ENCODE results near the gene ST3GAL3. TPM values are rescaled to one million over a fixed set of nuclear protein-coding genes. Genes with fewer than 3 reads are reported as not detected.

Gene ST3GAL3
- total and polyA plus RNA-seq, 2 of the 13 experiments (the other 11 are each of a cell fraction or from before 2014, with no cell fraction given), result 5.1 to 8.1 TPM

DNA sequence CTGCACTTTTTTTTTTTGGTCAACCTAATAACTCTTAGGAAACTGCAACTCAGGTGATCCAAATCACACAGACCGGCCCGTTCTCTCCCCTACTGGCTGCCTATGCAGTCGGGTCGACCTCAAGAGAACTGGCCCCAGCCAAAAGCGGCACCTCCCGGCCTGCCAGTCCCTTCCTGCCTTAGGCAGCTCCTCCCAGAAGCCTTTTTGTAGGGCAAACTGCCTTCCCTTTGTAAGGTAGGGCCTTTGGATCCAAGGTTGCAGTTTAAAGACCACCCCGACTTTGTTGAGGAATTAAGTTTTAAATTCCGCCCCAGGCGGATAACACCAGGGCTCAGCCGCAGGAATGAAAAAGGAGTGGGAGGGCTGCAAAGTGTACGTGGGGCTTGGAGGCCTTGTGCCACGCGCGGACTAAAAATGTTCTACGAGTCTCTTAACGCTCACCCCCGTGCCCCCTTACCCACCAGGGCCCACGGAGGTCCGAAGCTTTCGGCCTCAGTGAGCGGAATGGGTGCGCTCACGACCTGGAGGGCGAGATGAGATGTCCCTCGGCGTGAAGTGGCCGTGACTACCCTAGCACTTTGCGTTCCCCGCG is 642 bp upstream of the ST3GAL3 start (continued):
- TF ChIP-seq MED8 (CRISPR knock-in tag; IDR thresholded peaks at IDR 0.05; ENCODE audit: insufficient replicate concordance) (peak; percentile 31), CHCHD3 (CRISPR knock-in tag; IDR thresholded peaks at IDR 0.05) (peak; percentile 93; the same call in 1 of the 2 replicates), TFE3 (CRISPR knock-in tag; IDR thresholded peaks at IDR 0.05) (no peak), ZNF83 (CRISPR knock-in tag; IDR thresholded peaks at IDR 0.05; ENCODE audit: borderline replicate concordance) (no peak), RORA (CRISPR knock-in tag; IDR thresholded peaks at IDR 0.05) (no peak), ZNF746 (CRISPR knock-in tag; IDR thresholded peaks at IDR 0.05) (no peak), ZNF629 (CRISPR knock-in tag; conservative IDR thresholded peaks at IDR 0.05) (peak; percentile 55), ZNF614 (CRISPR knock-in tag; IDR thresholded peaks at IDR 0.05; ENCODE audit: borderline replicate concordance) (no peak), TEAD3 (CRISPR knock-in tag; optimal IDR thresholded peaks at IDR 0.05; ENCODE audit: borderline replicate concordance) (no peak), IRX3 (CRISPR knock-in tag; IDR thresholded peaks at IDR 0.05; ENCODE audit: borderline replicate concordance, low read depth) (peak; percentile 77; the same call in 1 of the 2 replicates), KLF11 (CRISPR knock-in tag; IDR thresholded peaks at IDR 0.05) (no peak)
- TF ChIP-seq, protein P1, sequence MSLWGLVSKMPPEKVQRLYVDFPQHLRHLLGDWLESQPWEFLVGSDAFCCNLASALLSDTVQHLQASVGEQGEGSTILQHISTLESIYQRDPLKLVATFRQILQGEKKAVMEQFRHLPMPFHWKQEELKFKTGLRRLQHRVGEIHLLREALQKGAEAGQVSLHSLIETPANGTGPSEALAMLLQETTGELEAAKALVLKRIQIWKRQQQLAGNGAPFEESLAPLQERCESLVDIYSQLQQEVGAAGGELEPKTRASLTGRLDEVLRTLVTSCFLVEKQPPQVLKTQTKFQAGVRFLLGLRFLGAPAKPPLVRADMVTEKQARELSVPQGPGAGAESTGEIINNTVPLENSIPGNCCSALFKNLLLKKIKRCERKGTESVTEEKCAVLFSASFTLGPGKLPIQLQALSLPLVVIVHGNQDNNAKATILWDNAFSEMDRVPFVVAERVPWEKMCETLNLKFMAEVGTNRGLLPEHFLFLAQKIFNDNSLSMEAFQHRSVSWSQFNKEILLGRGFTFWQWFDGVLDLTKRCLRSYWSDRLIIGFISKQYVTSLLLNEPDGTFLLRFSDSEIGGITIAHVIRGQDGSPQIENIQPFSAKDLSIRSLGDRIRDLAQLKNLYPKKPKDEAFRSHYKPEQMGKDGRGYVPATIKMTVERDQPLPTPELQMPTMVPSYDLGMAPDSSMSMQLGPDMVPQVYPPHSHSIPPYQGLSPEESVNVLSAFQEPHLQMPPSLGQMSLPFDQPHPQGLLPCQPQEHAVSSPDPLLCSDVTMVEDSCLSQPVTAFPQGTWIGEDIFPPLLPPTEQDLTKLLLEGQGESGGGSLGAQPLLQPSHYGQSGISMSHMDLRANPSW (CRISPR knock-in tag; IDR thresholded peaks at IDR 0.05; ENCODE audit: borderline replicate concordance), result no peak
- TF ChIP-seq, protein P2, sequence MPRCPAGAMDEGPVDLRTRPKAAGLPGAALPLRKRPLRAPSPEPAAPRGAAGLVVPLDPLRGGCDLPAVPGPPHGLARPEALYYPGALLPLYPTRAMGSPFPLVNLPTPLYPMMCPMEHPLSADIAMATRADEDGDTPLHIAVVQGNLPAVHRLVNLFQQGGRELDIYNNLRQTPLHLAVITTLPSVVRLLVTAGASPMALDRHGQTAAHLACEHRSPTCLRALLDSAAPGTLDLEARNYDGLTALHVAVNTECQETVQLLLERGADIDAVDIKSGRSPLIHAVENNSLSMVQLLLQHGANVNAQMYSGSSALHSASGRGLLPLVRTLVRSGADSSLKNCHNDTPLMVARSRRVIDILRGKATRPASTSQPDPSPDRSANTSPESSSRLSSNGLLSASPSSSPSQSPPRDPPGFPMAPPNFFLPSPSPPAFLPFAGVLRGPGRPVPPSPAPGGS (CRISPR knock-in tag; IDR thresholded peaks at IDR 0.05), result no peak; the same call in 1 of the 2 replicates
- TF ChIP-seq, protein P3, sequence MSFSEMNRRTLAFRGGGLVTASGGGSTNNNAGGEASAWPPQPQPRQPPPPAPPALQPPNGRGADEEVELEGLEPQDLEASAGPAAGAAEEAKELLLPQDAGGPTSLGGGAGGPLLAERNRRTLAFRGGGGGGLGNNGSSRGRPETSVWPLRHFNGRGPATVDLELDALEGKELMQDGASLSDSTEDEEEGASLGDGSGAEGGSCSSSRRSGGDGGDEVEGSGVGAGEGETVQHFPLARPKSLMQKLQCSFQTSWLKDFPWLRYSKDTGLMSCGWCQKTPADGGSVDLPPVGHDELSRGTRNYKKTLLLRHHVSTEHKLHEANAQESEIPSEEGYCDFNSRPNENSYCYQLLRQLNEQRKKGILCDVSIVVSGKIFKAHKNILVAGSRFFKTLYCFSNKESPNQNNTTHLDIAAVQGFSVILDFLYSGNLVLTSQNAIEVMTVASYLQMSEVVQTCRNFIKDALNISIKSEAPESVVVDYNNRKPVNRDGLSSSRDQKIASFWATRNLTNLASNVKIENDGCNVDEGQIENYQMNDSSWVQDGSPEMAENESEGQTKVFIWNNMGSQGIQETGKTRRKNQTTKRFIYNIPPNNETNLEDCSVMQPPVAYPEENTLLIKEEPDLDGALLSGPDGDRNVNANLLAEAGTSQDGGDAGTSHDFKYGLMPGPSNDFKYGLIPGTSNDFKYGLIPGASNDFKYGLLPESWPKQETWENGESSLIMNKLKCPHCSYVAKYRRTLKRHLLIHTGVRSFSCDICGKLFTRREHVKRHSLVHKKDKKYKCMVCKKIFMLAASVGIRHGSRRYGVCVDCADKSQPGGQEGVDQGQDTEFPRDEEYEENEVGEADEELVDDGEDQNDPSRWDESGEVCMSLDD (CRISPR knock-in tag; IDR thresholded peaks at IDR 0.05; ENCODE audit: borderline replicate concordance), result no peak
- TF ChIP-seq, protein P4, sequence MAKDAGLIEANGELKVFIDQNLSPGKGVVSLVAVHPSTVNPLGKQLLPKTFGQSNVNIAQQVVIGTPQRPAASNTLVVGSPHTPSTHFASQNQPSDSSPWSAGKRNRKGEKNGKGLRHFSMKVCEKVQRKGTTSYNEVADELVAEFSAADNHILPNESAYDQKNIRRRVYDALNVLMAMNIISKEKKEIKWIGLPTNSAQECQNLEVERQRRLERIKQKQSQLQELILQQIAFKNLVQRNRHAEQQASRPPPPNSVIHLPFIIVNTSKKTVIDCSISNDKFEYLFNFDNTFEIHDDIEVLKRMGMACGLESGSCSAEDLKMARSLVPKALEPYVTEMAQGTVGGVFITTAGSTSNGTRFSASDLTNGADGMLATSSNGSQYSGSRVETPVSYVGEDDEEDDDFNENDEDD (CRISPR knock-in tag; IDR thresholded peaks at IDR 0.05; ENCODE audit: borderline replicate concordance), result no peak
- TF ChIP-seq, protein P5, sequence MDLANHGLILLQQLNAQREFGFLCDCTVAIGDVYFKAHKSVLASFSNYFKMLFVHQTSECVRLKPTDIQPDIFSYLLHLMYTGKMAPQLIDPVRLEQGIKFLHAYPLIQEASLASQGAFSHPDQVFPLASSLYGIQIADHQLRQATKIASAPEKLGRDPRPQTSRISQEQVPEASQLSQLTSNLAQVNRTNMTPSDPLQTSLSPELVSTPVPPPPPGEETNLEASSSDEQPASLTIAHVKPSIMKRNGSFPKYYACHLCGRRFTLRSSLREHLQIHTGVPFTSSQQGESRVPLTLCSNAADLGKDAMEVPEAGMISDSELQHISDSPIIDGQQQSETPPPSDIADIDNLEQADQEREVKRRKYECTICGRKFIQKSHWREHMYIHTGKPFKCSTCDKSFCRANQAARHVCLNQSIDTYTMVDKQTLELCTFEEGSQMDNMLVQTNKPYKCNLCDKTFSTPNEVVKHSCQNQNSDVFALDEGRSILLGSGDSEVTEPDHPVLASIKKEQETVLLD (CRISPR knock-in tag; IDR thresholded peaks at IDR 0.05; ENCODE audit: low read depth), result no peak

Data from HepG2 (cell line).